RWPE1 (cell line): ENCODE data around the gene GFRA4.

ENCODE experiments used
- CTCF ChIA-PET: fragments of 350-600 bp; sonication (Branson Sonifier 250); formaldehyde crosslinking; extraction: SDS; loops from one replicate; lab custom pipeline; 2021; lab: Yijun Ruan, JAX
- POLR2A ChIA-PET: fragments of 400-600 bp; formaldehyde crosslinking; extraction: SDS; loops from one replicate; lab custom pipeline; 2020; ENCODE audit warnings: antibody characterized with exemption; ENCODE audit not compliant: low non-redundant PET; lab: Yijun Ruan, JAX
- DNase-seq: peaks from one replicate; pipeline ENCODE4 v3.0.0; 2012; ENCODE audit warnings: low spot score
- H3K27ac ChIP-seq: fragments of 450-650 bp; 2 replicates; pipeline ENCODE4 v1.5.1; 2017
- CTCF ChIP-seq: fragments of 450-650 bp; conservative IDR thresholded peaks from 2 replicates; pipeline ENCODE4 v1.5.1; 2017; ENCODE audit warnings: low read depth, mild to moderate bottlenecking

The GFRA4 gene

DNA sequence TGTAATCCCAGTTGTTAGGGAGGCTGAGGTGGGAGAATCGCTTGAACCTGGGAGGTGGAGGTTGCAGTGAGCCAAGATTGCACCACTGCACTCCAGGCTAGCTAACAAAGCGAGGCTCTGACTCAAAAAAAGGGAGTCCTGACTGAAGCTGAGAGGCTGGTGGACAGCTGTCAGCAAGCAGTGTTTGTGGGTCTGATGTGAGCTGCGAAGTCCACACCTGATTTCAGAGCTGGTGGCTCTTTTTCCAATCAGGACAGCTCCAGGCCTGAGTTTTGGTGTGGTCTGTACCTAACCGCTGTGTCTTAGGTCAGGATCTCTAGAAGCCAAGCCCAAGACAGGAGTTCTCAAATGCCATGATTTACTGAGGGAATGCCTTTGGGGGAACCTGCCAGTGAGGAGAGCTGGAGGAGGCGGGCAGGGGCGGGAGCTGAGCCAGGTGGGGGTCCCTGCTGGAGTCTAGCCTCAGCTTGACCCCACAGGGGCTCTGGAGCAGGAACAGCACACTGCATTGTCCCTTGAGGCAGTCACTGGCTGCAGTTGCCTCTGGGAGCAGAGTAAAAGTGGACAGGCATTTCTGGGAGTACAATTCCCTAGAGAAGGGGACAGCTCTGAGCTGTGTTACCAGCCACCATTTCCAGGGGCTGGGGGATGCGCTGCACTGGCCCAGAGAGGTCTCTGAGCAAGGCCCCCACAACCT lies 5.0 kb downstream of the GFRA4 start:
- no peak overlapping the region for H3K27ac ChIP-seq
- TF ChIP-seq CTCF = no peak
- no peak for DNase-seq
- ChIA-PET CTCF (interaction anchor here (0.6 kb wide), 1 partner anchor 144 kb away, joined by 5 read pairs; no protein-coding TSS in a partner anchor), POLR2A (no interaction called here)

GRCh38 chr20:3655131-3655405 lies 8.1 kb downstream of the GFRA4 start:
- no peak overlapping the region for H3K27ac ChIP-seq
- POLR2A ChIA-PET = no interaction called here
- DNase-seq = no peak
- TF ChIP-seq CTCF = no peak
- CTCF ChIA-PET = interaction anchor here (0.6 to 1.1 kb wide), 3 partner anchors 22 to 71 kb away, joined by 3 to 4 read pairs (median 4); no protein-coding TSS in a partner anchor

DNA sequence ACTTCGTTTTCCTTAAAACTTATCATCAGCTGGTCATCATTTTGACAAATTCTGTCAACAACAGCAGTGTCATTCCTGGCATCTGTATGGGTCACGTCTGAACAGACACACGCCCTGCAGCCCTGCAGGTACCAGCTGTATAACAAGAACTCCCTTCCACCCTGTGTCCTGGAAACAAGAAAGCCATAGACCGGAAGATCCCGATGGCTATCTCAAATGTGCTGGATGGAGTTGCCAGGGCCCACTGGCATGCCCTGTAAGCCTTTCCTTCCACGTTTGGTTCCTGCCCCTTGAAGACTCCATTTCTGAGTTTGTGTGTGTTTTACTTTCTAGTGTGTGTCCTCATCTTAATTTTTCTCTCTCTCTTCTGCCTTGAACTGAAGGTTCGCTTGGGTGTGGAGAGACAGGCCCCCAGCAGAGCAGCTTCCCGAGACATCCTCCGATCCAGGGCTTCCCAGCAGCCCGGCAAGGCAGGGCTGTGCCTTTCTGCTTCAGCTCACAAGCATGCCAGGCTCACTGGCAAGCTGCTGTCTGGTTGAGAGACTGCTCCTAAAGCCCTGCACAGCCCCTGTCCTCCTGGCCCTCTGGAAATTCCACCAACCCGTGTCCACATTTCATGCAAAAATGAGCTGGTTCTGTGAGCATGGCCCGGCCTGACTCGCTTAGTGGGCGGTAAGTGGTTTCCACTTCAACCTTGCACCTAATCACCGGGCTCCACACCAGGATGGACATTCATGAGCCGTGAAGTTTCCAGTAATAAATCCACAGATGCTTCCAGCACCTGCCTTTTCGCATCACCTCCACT lies 8.7 kb downstream of the GFRA4 start:
- no peak for TF ChIP-seq CTCF
- H3K27ac ChIP-seq = no peak overlapping the region

GRCh38 chr20:3653921-3654320 lies 9.3 kb downstream of the GFRA4 start:
- POLR2A ChIA-PET = no interaction called here
- H3K27ac ChIP-seq = no peak overlapping the region
- TF ChIP-seq CTCF = no peak
- no peak for DNase-seq
- CTCF ChIA-PET = interaction anchor here (1.1 kb wide), 1 partner anchor 41 kb away, joined by 3 read pairs; no protein-coding TSS in a partner anchor

More for the DNA sequence above, 8.7 kb downstream of the GFRA4 start:
- ChIA-PET POLR2A (no interaction called here), CTCF (interaction anchor here (0.6 to 1.1 kb wide), 4 partner anchors 22 to 72 kb away, joined by 3 to 4 read pairs (median 4); no protein-coding TSS in a partner anchor)
- no peak for DNase-seq

DNA sequence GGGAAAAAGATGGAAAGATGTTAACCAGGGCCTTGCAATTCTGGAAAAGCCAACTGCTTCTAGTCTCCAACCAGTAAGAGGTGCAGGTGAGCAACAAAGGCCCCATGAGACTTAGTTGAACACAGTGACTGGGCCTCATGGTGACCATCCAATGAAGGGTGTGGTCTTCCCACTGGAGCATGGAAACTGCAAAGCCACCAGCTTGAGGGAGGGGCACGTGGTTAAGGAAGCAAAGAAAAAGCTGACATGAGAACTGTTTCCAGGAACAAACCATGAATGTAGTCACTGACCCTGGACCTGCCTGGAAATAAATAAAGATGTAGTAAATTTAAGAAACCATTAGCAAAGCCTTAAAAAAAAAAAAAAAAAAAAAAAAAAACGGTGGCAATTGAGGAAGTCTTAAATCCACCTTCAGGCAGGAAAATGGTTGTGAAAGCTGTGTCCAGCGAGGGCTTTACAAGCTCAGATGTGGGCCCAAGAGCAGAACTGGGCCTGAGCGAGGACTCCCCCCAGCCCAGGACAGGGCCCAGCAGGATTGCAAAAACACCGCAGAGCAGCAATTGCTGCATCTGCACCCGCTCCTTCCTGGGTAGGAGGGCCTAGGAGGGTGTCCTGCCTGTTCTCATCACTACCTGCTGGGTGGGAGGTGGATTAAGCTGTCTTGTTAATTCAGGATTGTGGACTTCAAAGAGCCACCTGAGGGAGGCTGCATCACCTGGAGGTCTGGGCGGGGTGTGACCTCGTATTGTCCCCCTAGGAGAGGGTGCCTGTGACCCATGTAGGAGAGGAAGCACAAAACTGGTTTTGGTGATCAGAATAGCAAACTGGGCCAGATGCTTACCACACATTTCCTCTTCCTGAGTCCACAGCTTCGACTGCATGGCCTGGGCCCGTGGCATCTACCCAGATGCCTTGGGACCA lies 10.3 kb downstream of the GFRA4 start:
- CTCF ChIA-PET = interaction anchor here (0.6 to 1.0 kb wide), 2 partner anchors 11 to 116 kb away, joined by 4 read pairs; no protein-coding TSS in a partner anchor
- DNase-seq = no peak
- POLR2A ChIA-PET = no interaction called here
- no peak overlapping the region for H3K27ac ChIP-seq
- TF ChIP-seq CTCF = no peak

DNA sequence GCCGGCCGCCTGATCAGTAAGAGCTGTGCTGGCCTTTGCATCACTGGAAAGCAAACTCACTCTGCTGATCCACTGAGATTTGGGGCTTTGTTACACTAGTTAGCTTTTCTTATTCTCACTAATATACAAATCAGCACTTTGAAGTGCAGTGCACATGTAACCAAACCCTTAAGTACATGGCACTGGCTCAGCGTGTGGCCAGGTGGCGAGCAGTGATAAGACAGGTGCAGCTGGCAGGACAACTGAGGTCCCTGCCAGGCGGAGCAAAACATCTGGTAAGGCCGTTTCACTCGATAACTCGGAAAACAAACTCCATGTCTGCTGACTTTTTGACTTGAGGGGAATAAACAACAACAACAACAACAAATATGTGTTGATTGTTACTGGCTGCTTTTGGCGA lies 11.0 kb downstream of the GFRA4 start:
- TF ChIP-seq CTCF = no peak
- CTCF ChIA-PET = interaction anchor here (0.6 to 1.0 kb wide), 3 partner anchors 9 to 378 kb away, joined by 3 to 4 read pairs (median 4); no protein-coding TSS in a partner anchor
- no peak overlapping the region for H3K27ac ChIP-seq
- POLR2A ChIA-PET = no interaction called here
- no peak for DNase-seq
